Measurements from ENCODE around the gene SH3D19.
A peak's percentile ranks its signal among the peaks of the same experiment; 100 is the strongest.

Gene SH3D19

GRCh38 chr4:151192556-151193235 is 132.7 kb downstream of the SH3D19 start:
- Mint-ChIP-seq H3K9me3 (peaks cover 25% of the 10 kb centered on the region), H3K27me3 (ENCODE audit: low read depth) (no peaks in the 10 kb centered on the region), H3K27ac (no peak overlapping the region), H3K4me1 (no peaks in the 10 kb centered on the region), H3K4me3 (no peak overlapping the region), H3K36me3 (ENCODE audit: low read depth) (peaks cover 37% of the 10 kb centered on the region)
- TF ChIP-seq CTCF (IDR thresholded peaks at IDR 0.05; ENCODE audit: unreplicated experiment in 3 of 3) = no peak

- Mint-ChIP-seq H3K27ac (no peak overlapping the region), H3K27me3 (ENCODE audit: low read depth) (no peaks in the 10 kb centered on the region), H3K9me3 (peaks cover 8% of the 10 kb centered on the region), H3K4me3 (no peak overlapping the region), H3K36me3 (ENCODE audit: low read depth) (peaks cover 12% of the 10 kb centered on the region), H3K4me1 (peaks cover 5% of the 10 kb centered on the region)
- TF ChIP-seq CTCF (IDR thresholded peaks at IDR 0.05; ENCODE audit: unreplicated experiment in 3 of 3) = no peak
Measured at GRCh38 chr4:151184523-151185458, 140.6 kb downstream of the SH3D19 start.

GRCh38 chr4:151182455-151182996 is 142.9 kb downstream of the SH3D19 start:
- TF ChIP-seq CTCF (IDR thresholded peaks at IDR 0.05; ENCODE audit: unreplicated experiment in 3 of 3) = no peak
- no peak overlapping the region for H3K4me3 Mint-ChIP-seq
- no peaks in the 10 kb centered on the region for H3K36me3 Mint-ChIP-seq (ENCODE audit: low read depth)
- H3K27ac Mint-ChIP-seq = no peak overlapping the region
- H3K4me1 Mint-ChIP-seq = peaks cover 5% of the 10 kb centered on the region
- no peaks in the 10 kb centered on the region for H3K27me3 Mint-ChIP-seq (ENCODE audit: low read depth)
- no peaks in the 10 kb centered on the region for H3K9me3 Mint-ChIP-seq

GRCh38 chr4:151176685-151177084 is 148.7 kb downstream of the SH3D19 start:
- Mint-ChIP-seq H3K4me1 (peaks cover 23% of the 10 kb centered on the region), H3K9me3 (no peaks in the 10 kb centered on the region), H3K27me3 (ENCODE audit: low read depth) (no peaks in the 10 kb centered on the region), H3K27ac (no peak overlapping the region), H3K4me3 (no peak overlapping the region), H3K36me3 (ENCODE audit: low read depth) (peaks cover 16% of the 10 kb centered on the region)
- TF ChIP-seq CTCF (IDR thresholded peaks at IDR 0.05; ENCODE audit: unreplicated experiment in 3 of 3) = no peak

GRCh38 chr4:151175754-151176631 is 149.4 kb downstream of the SH3D19 start:
- H3K27me3 Mint-ChIP-seq (ENCODE audit: low read depth) = no peaks in the 10 kb centered on the region
- H3K4me3 Mint-ChIP-seq = no peak overlapping the region
- TF ChIP-seq CTCF (IDR thresholded peaks at IDR 0.05; ENCODE audit: unreplicated experiment in 3 of 3) = no peak

More at GRCh38 chr4:151175754-151176631, 149.4 kb downstream of the SH3D19 start:
- H3K36me3 Mint-ChIP-seq (ENCODE audit: low read depth) = peaks cover 16% of the 10 kb centered on the region
- H3K9me3 Mint-ChIP-seq = no peaks in the 10 kb centered on the region
- H3K27ac Mint-ChIP-seq = peak overlapping the region in 1 of 3 experiments; percentile 78
- H3K4me1 Mint-ChIP-seq = peaks cover 30% of the 10 kb centered on the region

All from nephron (organoid).